Kidney (tissue), 14 donors: ENCODE data around the gene ACO1. TPM values are rescaled to one million over a fixed set of nuclear protein-coding genes. Genes with fewer than 3 reads are reported as not detected.

Source experiments
- DNase-seq, 5 donors: peaks; one replicate each; pipeline ENCODE4 v3.0.0-alpha.2; 2013 to 2020
- FAIRE-seq: peaks from 2 replicates; lab custom pipeline; 2012; peaks lifted over from hg19 to GRCh38; lab: Jason Lieb, UNC
- H3K27ac ChIP-seq, 2 donors: one replicate each; pipeline ENCODE4 v1.7.0; 2013; ENCODE audit warnings: low read depth in 2 of 2, low read length in 2 of 2, inconsistent platforms in 1 of 2
- H3K27me3 ChIP-seq: one replicate; pipeline ENCODE4 v1.7.1; 2013; ENCODE audit warnings: low read length, inconsistent platforms; ENCODE audit not compliant: control insufficient read depth, insufficient read depth
- H3K36me3 ChIP-seq, 3 donors: one replicate each; pipeline versions ENCODE4 v1.7.0 to v1.7.1; 2013; ENCODE audit warnings: low read length in 3 of 3, control low read depth in 1 of 3, inconsistent platforms in 1 of 3; ENCODE audit not compliant: insufficient read depth in 3 of 3, control insufficient read depth in 2 of 3
- H3K4me1 ChIP-seq, 3 donors: one replicate each; pipeline versions ENCODE4 v1.7.0 to v1.7.1; 2013; ENCODE audit warnings: low read length in 3 of 3, inconsistent platforms in 1 of 3, low read depth in 1 of 3; ENCODE audit not compliant: control insufficient read depth in 2 of 3, insufficient read depth in 2 of 3
- H3K4me3 ChIP-seq, 3 donors: one replicate each; pipeline versions ENCODE4 v1.7.0 to v1.8.1; 2013; ENCODE audit warnings: low read length in 3 of 3, control low read depth in 1 of 3, inconsistent platforms in 1 of 3
- H3K9ac ChIP-seq, 3 donors: one replicate each; pipeline versions ENCODE4 v1.7.0 to v1.7.1; 2013; ENCODE audit warnings: low read length in 3 of 3, control low read depth in 1 of 3, inconsistent platforms in 1 of 3
- H3K9me3 ChIP-seq, 3 donors: one replicate each; pipeline versions ENCODE4 v1.7.0 to v1.7.1; 2013; ENCODE audit warnings: low read length in 3 of 3, control low read depth in 1 of 3, inconsistent platforms in 1 of 3; ENCODE audit not compliant: control insufficient read depth in 2 of 3, insufficient read depth in 1 of 3
- CTCF ChIP-seq: IDR thresholded peaks from 3 replicates; pipeline ENCODE4 v1.5.1; 2012; ENCODE audit warnings: mild to moderate bottlenecking, moderate library complexity, borderline replicate concordance; ENCODE audit not compliant: insufficient read depth; ENCODE audit errors: extremely low read depth
- intact Hi-C: fragments of 100-400 bp; cut with DNase I; formaldehyde crosslinking; loops from one replicate; pipeline ENCODE4 v1.11.1; 2022
- polyA plus RNA-seq: library from polyadenylated mRNA; stranded (reverse); fragments of 350-450 nt; fragmentation: Illumina TruSeq; extraction: RNeasy Lipid Tissue Mini Kit (QIAGEN cat#74804); gene quantifications from one replicate; pipeline ENCODE4 v1.2.3, GENCODE V29; 2014; ENCODE audit warnings: low read depth, low replicate concordance; ENCODE audit not compliant: insufficient read depth
- total RNA-seq: library from RNA; stranded (reverse); fragmentation: NEBNext Ultra II Directional; extraction: Animal tissue kit (Norgen Biotek cat#: 25700); gene quantifications from one replicate; pipeline ENCODE4 v1.2.1, GENCODE V29; 2021
- donor health status: control.
- donor health status: control.
- donor health status: control.
- donor health status: control.
- donor health status: control.
- donor health status: DM: yes; HTN: yes; CAD: no.
- donor health status: Normal renal cell carcinoma (clear cell type).

ACO1 gene
- total and polyA plus RNA-seq, 2 donors from 2014 or later: 36.8 to 70.5 TPM

- intact Hi-C loops: no loop called here
- DNase-seq (no peak), FAIRE-seq (no peak)
- Histone ChIP-seq H3K4me3 (no peak overlapping the region), H3K9me3 (no peaks in the 10 kb centered on the region), H3K27ac (no peak overlapping the region), H3K36me3 (no peaks in the 10 kb centered on the region), H3K27me3 (no peaks in the 10 kb centered on the region), H3K4me1 (peaks cover 0 to 27% (median 17%) of the 10 kb centered on the region in 3 donors), H3K9ac (no peak overlapping the region)
- TF ChIP-seq CTCF: no peak
Measured at GRCh38 chr9:32399110-32399815, 14.8 kb downstream of the ACO1 start.

- H3K27me3 ChIP-seq: no peaks in the 10 kb centered on the region
- H3K36me3 ChIP-seq: peaks cover 3 to 11% (median 5%) of the 10 kb centered on the region in 3 donors
- TF ChIP-seq CTCF: no peak
- no peak overlapping the region for H3K4me3 ChIP-seq
- FAIRE-seq: no peak
- no peak overlapping the region for H3K9ac ChIP-seq
- H3K4me1 ChIP-seq: peaks cover 0 to 16% (median 8%) of the 10 kb centered on the region in 3 donors
- intact Hi-C loops: no loop called here
- no peak for DNase-seq
- H3K27ac ChIP-seq: peak overlapping the region in 1 of 2 donors; percentile 27
- no peaks in the 10 kb centered on the region for H3K9me3 ChIP-seq
Measured at GRCh38 chr9:32401488-32401887, 17.0 kb downstream of the ACO1 start.

GRCh38 chr9:32403567-32404260, 19.3 kb downstream of the ACO1 start:
- H3K9ac ChIP-seq: no peak overlapping the region
- no peaks in the 10 kb centered on the region for H3K9me3 ChIP-seq
- no peak overlapping the region for H3K4me3 ChIP-seq
- intact Hi-C loops: no loop called here
- no peaks in the 10 kb centered on the region for H3K27me3 ChIP-seq
- FAIRE-seq (no peak), DNase-seq (no peak)
- TF ChIP-seq CTCF: no peak
- no peak overlapping the region for H3K27ac ChIP-seq
- peaks cover 4 to 29% (median 16%) of the 10 kb centered on the region in 3 donors for H3K36me3 ChIP-seq
- H3K4me1 ChIP-seq: peaks cover 0 to 16% (median 8%) of the 10 kb centered on the region in 3 donors
